NCI-H128 (cell line): ENCODE data around the gene ADAMTS12.

Source experiments
- DNase-seq: peaks from one replicate; lab custom pipeline; 2025; ENCODE audit not compliant: unreplicated experiment; lab: John Stamatoyannopoulos, UW

Gene ADAMTS12

DNA sequence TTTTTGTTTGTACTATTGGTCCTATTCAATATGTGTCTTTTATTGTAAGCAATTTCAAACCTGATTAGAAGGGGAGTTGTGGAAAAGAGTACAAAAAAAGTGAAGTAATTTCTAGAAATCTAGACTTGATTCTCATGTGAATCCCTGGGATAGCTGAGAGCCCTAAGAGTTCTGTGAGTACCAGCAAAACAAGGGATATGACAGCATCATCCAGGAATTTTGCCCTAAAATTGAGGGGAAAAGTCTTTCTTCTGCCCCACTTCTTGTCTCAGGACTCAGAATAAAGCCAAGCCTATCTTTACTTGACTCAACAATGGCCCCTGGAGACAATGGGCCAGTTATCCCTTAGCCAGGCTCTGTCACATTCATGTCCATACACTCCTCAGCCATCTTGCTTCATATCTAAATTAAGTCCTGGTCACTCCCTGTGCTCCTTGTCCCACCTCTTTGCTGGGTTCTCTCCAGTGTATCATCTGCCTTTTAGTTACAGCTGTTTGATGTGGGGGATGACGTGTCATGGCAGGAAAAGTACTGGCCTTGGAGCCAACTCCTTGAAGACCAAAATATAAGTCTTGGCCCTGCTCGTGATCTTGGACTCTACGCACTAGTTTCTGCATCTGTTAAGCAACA lies 81.2 kb downstream of the ADAMTS12 start:
- no peak for DNase-seq

DNA sequence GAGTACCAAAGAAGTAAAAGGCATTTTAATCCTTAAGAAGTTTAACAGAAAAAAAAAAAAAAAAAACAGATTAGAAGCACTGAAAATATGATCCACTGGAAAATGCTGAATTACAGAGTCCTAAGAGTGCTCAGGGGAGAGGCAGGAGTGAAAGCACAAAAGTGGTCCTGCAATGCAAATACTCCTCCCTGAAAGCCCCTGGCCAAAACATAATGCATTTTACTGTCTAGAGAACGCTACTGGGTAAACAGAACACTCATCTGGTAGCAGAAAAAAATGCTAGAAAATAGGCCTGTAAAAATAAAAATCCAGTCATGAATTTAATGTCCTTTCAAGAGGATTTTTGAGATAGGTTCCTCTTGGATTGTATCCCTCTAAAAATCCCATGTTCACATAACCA lies 81.9 kb downstream of the ADAMTS12 start:
- DNase-seq, result no peak

DNA sequence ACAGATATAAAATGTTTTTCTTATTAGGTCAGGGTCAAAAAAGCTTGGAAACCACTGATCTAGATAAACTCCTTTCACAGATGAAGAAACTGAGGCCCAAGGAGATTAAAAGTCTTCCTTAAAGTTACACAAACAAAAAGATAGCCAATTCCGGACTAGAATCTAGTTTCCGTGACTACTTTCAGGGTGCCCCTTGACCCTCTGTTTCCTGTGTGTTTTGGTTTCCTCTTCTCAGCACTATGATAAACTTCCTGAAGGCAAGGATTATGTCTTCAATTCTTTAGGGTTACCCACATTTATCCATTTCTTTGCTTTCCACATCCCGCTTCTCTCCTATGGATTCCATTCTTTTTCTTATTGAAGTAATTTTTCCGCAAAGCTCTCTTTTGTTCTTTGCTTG lies 83.1 kb downstream of the ADAMTS12 start:
- no peak for DNase-seq

DNA sequence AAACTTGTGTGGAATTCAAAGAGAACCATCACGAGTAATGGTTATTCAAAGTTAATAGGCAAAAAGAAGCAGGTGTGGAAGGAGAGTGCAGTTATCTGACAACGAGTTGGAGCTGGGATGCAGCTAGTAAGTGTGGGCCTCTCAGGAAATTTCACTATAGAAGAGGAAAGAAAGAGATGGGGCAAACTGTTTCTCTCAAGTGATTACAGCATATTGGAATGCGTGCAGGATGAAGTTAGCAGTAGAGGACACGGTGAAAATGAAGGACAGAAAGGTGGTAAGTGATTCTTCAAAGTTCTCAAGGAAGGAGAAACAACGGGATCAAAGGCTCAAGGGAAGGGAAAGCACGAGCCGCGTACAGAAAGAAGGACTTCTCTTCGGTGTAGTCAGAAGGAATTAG lies 84.0 kb downstream of the ADAMTS12 start:
- DNase-seq, result no peak

DNA sequence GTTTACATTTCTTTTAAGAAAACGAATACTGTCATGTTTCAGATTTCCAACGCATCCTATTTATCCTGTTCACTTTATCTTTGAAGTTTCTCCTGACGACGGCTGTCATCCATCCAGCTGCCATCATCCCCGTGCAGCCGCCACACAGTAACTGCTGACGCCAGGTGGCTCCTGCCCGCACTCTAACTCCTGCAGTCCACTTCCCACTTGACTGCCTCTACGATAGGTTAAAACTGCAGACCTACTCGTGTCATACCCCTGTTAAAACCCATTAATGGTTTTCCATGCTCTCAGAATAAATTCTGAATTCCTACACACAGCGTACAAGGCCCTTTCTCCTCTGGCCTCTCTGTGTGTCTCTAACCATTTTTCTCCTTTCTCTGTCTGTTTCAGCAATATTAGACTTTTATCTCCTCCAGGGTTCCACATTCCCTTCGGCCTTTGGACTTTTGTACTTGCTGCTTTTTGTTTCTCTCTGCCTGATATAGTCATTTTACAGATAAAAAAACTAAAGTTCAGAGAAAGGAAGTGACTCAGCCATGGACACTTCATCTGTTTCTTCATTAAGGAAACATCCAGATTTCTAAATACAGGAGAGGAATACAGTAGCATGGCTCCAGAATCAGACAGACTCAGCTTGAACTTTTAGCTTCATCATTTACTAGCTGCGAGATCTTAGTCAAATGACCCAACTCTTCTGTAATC lies 84.9 kb downstream of the ADAMTS12 start:
- DNase-seq, result no peak

DNA sequence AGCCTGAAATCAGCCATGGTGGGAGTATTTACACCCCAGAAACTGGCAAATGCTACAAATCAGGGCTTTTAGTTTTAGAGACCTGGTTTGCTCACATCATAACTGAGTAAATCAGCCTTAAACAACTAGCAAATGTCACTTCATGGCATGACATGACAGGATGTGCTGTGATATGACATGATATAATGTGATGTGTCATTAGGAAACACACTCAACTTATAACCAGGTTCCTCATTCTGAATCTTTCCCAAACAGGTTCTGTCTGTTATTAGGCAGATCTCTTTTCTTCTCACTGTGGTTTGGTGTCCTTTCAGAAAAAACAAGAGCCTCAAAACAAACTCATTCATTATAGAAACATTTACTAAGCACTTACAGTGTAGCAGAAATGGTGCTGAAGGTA lies 90.5 kb downstream of the ADAMTS12 start:
- DNase-seq, result no peak

DNA sequence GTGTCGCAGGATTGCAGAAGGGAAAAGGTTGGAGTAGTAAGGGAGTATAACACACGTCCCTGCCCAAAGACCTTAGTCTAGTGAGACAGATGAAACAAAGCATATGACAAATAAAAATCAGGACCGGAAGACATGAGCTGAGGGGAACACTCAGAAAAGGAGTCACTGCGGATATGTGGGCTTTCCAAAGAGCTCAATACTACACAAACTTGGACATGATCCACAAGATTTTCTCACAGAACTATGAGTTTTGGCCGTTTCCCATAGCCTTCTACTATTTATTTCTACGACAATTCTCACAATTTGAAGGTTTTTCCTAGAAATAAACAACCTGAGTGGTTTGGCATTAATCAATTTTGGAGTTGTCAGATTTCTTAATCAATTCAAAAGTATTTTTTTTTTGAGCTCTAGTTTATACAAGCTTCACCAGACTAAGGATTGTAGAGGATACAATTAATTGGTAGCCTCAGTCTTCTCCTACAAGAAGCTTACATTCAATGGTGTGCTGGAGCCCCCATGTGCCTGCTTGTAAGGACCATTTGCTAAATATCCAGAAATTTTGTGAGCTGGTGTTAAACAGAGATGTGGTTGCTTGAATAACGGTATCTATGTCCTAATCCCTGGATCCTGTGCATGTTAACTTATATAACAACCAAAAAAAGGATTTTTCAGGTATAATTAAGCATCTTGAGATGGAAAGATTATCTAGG lies 91.4 kb downstream of the ADAMTS12 start:
- no peak for DNase-seq

DNA sequence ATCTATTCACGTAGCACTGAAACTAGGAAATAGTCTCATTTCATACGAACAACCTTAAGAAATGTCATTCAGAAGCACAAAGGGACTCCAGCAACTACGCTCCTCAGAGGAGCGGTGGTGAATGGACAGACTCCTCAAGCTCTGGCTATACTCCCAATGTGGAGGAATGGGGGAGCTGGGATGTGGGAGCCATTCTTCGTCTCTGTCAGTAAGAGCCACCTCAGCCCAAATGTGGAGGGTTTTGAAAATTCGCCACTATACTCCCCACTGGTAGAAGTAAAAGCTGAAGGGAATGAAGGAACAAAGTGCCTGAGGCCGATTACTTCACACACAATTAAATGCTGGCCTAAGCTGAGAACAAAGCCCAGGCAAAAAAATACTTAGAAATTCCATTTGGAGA lies 96.3 kb downstream of the ADAMTS12 start:
- no peak for DNase-seq

DNA sequence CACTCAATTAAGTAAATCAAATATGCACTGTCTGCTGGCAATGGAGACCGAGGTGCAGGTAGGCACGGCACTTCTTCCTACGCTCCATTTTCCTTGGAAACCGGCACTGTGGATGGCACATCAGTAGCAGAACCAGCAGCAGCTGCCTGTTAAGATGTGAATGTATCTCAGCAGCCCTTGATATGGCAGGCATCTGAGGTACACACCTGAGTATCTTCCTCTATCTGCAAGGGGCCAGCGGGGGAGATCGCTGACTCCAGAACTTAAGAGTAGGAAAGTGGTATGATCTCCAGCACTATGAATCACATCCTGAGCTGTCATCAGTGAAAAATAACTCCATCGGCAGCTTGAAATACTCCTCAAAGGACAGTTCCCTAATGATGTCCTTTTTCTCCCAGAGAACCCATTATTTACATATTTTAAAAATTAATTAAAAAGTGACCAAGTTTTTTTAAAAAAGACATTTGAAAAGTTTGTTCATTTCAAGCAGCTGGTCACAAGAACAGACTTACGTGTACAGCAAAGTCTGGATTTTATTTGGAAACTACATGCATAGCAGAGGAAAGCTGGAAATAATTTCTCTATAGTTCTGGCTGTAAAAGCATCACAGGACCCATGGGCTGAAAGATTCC lies 97.1 kb downstream of the ADAMTS12 start:
- DNase-seq, result no peak

DNA sequence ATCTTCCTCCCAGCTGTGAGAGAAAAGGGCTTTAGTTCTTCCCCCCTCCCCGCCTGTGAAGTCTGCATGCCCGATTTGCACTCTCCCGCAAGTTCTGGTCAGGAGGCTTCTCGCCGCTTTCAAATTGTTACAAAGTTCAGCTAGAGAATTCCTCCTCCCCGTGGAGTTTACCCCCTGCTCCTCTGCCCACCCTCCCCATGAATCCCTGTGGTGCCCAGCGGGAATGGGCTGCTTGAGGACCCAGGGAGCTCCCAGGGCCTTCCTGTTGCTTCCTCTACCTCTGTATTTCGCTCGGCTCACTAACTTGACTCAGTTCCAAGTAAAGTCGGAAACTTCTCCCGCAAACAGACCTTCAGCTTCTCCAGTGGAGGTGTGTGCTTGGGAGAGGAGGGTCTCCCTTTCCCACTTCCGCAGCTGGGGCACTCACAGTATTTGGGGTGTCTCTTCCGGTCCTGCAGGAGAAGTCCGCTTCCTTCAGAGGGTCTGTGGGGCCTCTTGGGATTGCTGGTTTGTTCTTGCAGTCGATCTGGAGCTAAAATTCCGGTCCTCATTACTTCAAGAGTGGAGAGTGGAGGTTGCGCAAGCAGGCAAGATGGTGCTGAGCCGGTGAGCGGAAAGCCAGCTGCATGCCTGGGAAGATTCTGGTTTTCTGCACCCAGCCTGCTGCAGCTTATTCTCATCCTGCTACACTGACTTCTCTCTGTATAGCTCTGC lies 97.8 kb downstream of the ADAMTS12 start:
- DNase-seq, result no peak

DNA sequence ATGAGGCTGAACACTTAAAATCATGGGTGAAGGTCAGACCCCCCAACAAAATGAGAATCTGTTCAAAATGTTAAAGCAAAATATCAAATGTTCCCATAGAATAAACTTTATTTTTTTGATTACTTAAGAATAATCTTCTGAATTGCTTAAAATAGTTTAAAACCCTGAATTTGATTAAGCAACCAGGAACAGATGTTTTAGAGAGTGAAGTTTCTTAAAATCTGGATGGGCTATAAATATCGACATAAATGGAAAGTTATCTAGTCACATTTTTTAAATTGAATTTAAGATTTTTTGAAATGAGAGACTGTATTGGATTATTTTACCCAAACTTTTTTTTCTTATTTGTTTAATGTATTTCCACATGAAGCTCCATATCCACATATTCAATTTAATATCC lies 98.5 kb downstream of the ADAMTS12 start:
- no peak for DNase-seq

DNA sequence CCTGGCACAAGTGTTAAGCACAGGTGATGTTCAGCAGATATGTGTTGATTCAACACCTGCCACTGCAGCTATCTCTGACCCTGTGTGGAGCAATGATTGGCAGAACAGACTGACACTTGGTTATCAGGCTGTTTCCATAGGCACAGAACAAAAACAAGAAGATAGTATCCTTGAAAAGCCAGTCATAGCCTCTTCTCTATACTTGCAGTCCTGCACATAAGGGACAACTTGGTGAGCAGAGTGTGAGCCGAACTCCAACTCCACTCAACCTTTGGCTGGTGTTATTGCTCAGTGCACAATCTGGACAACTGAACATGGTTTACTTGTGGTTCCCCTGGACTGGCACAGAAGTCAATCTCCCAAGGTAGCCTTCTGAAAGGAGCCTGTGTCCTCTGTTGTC lies 99.2 kb downstream of the ADAMTS12 start:
- no peak for DNase-seq

DNA sequence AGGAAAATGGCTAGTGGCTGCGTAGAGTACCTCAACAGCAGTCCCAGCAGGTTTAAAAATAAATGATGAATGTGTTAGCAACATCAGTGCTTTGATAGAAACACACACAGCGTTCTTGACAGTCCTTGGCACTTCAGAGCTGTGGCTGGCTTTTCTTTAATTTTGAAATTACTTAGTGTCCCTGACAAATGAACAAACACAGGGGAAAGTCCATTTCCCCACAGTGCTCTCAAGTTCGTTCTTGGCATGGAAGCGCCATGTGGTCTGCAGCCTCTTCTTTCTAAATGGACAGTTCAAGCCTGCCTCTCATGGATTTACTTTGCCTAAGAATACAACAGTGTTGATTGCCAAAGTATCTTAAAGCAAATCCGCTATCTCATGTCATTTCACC lies 102.2 kb downstream of the ADAMTS12 start:
- no peak for DNase-seq

DNA sequence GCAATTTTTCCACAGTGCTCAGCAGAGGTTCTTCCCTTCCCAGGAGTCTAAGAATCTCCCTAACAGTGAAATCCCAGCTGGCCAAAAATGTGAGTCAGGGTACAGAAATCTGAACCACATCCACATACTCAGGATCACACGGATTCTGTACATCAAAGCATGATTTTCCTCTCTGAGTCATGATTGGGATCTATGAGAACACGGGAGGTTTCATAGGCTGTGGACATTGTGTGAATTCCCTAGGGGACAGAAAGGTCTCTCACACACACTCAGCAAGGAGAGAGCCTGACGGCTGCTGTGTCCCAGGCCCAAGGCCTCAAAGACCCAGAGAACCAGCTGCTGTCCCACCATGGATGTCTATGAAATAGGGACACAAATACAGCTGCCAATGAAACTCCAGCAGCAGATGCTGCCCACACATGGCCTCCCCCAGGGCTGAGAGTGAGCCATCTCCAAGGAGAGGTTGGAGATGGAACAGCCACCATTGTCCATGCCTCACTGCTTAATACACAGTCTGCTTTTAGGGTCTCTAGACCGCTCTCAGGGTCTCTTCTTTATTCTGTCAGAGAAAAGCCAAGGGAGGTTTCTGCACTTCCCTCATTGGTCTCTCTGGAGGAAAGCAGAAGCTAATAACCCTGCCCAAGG lies 102.7 kb downstream of the ADAMTS12 start:
- no peak for DNase-seq

DNA sequence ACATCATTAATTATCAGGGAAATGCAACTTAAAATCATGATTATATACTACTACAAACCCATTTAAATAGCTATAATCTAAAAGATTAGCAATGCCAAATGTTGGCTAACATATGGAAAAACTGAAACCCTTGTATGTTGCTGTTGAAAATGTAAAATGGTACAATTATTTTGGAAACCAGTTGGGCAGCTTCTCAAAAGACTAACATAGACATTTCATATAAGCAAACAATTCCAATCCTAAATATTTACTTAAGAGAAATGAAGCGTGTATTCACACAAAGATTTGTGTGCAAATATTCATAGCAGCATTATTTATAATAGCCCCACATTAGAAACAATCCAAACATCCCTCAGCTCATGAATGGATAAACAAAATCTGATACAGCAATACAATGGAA lies 106.2 kb downstream of the ADAMTS12 start:
- no peak for DNase-seq

DNA sequence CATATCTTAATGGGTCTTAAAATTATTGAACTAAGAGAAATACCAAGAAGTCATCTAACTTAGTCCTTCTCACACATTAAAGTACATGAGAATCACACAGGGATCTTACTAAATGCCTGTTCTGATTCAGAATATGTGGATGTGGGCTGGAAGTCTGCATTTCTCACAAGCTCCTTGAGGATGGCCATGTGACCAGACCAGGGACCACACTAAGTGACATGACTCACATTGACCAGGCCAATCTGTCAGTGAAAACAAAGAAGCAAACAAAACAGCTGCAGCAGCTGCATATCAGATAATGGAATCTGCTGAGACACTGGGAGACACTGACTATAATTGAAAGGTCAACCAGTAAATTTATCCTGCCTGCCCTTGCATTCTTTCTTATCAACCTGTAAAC lies 110.5 kb downstream of the ADAMTS12 start:
- DNase-seq, result no peak

DNA sequence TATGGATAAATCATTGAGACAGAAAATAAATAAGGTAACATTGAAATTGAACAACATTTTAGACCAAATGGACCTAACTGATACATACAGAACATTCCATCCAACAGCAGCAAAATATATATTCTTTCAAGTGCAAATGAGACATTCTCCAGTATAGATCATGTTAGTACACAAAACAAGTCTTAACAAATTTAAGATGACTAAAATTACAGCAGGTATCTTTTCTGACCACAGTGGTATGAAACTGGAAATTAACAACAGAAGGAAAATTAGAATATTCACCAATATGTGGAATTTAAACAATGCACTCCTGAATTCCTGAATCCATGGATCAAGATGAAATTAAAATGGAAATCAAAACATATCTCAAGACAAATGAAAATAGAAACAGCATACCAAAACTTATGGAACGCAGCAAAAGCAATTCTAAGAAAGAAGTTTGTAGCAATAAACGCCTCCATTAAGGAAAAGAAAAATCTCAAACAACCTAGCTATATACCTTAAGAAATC lies 115.6 kb downstream of the ADAMTS12 start:
- no peak for DNase-seq

DNA sequence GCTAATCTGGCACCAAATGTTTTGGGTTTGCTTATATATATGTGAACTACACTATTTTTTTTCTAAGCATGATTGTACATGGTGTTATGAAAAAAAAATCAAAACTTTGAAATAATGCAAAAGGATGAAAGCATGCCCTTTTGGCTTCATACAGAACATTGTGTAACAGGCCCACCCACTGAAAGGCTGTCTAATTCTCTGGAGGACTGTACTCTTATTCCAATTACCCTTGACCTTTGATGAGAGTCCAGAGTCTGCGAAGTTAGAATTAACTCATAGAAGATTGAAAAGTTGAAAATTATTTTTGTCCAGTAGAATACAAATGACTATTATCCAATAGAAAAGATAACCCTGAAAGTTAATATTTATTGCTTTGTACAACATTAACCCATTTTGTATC lies 117.4 kb downstream of the ADAMTS12 start:
- DNase-seq, result no peak

DNA sequence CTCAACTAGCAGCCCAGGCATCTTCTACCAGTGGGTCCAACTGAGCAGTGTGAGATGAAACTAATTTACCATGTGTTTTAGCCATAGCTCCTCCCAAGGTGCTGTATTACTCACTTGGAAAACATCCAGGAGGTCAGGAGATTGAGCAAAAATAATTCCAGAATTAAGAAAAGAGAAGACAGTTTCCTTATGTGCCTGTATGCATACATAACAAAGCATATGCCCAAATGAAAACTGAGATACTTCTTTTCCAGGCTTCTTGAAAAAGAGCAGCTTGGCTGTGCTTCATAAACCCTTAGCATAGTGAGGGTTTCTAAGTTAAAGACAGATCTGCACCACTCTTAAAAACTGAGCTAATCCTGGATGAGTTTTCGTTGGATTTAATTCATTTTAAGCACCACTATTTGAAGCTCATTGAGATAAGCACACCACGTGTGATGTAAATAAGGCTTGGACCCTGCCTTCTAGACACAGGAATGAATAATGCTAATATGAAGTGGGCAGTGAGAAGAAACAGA lies 119.4 kb downstream of the ADAMTS12 start:
- DNase-seq, result no peak

DNA sequence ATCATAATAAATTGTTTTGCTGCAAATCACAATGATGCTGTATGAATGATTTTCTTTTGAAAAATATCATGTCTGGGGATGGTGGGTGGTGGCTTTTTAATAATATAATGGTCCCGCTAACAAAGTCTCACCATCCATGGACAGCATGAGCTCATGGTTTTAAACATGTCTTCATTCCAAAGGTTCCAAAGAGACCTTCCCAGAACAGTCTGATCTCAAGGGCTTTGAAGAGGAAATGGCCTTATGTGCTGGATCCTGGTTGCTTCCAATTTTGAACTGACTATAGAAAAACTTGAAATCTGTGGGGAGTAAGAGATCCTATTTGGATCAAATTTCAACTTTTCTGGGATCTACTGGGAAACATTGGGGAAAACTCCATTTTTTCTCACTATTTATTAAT lies 121.8 kb downstream of the ADAMTS12 start:
- no peak for DNase-seq
